HG03439 (cell line): ENCODE data around the gene CETP.
A peak's percentile ranks its signal among the peaks of the same experiment; 100 is the strongest.
"Not testable (repeated sequence)": the region's sequence is repeated elsewhere in the genome, so short reads cannot be mapped to it uniquely, and the experiment has no call there.

ENCODE experiments used
- ATAC-seq: cut with Tn5 transposase; IDR thresholded peaks from one replicate; pipeline ENCODE4 v1.9.1; 2021; ENCODE audit warnings: mild to moderate bottlenecking, moderate library complexity; ENCODE audit not compliant: unreplicated experiment

CETP gene

DNA sequence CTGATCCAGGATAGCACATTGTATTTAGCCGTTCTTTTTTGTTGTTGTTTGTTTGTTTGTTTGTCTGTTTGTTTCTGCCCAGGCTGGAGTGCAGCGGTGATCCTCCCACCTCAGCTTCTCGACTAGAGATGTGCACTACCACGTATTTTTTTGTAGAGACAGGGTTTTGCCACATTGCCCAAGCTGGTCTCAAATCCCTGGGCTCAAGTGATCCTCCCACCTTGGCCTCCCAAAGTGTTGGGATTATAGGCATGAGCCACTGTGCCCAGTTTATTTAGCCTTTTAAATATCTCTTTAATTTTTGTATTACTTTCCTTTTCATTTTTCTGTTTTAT lies 18.4 kb downstream of the CETP start:
- no peak for ATAC-seq

DNA sequence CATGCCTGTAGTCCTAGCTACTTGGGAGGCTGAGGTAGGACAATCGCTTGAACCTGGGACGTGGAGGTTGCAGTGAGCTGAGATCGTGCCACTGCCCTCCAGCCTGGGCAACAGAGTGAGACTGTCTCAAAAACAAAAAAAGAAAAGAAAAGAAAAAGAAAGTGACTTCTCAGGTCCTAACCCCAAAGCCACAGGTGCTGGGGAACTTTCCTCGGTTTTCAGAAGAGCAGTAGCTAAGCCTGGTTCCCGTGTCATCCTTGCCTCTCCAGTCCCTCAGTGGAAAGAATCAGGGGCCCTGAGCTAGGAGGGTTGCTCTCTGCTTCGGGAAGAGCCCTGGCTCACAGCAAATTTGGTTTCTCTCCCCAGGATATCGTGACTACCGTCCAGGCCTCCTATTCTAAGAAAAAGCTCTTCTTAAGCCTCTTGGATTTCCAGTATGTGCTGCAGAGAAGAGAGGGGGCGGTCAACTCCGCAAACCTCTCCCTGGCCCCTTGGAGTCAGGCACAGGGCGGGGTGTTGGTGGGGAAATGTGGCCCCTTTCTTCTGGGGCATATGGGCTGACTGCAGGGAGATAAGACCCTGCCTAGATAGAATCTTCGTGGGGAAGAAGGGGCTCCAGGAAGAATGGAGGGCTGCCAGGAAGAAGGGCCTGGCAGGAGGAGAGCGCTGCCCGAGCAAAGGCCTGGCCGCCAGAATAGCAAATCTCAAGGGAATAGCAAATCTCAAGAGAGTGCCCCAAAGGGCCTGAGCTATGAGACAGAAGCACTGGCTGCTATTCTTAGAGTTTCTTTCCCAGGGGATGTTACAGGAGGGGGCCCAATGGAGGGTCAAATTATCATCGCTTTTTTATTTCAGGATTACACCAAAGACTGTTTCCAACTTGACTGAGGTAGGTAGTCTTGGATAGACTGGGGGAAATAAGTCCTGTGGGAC lies 19.3 kb downstream of the CETP start:
- ATAC-seq = no peak

DNA sequence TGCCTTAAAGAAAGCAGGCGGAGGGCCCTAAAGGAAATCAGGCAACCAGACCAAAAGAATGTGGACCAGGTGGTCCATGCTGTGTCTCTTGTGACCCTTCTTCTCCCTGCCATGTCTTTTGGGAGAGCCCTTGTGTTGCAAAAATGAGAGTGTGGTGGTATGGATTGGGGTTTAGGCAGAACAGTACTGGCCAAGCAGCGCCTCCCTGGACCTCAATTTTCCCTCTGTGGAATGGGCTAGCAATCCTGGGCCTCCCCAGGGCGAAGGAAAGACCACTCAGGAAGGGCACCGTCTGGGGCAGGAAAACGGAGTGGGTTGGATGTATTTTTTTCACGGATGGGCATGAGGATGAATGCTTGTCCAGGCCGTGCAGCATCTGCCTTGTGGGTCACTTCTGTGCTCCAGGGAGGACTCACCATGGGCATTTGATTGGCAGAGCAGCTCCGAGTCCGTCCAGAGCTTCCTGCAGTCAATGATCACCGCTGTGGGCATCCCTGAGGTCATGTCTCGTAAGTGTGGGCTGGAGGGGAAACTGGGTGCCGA lies 20.1 kb downstream of the CETP start:
- ATAC-seq = no peak

DNA sequence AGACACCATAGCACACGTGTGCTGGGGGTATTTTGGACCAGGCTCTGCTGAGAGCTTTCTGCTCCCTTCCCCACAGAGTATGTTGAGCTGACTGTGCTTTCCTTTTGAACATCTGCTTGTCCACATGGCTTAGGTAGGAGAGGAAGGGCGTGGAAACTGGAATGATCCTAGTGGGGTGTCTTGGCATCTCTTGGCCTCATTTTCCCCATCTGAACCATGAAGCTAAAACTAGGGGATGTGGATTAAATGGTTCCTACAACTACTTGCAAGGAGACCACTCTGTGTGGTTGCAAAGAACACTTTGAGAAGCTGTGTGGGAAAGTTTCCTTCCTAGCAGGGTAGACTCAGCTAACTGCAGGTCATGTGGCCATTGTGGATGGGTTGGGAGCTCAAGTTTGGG lies 20.9 kb downstream of the CETP start:
- no peak for ATAC-seq

DNA sequence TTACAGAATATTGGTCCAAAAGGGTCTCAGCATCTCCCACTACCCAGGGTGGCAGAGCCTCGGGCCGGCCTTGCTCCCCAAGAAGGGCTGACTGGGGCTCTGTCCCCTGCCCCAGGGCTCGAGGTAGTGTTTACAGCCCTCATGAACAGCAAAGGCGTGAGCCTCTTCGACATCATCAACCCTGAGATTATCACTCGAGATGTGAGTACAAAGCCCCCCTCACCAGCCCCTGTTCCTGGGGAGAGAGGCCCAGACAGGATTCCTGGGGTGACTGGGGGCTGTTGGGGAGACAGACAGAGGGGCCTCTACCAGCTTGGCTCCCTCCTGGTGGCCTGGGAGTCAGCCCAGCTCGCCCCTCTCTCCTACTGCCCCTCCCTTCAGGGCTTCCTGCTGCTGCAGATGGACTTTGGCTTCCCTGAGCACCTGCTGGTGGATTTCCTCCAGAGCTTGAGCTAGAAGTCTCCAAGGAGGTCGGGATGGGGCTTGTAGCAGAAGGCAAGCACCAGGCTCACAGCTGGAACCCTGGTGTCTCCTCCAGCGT lies 21.5 kb downstream of the CETP start:
- no peak for ATAC-seq

DNA sequence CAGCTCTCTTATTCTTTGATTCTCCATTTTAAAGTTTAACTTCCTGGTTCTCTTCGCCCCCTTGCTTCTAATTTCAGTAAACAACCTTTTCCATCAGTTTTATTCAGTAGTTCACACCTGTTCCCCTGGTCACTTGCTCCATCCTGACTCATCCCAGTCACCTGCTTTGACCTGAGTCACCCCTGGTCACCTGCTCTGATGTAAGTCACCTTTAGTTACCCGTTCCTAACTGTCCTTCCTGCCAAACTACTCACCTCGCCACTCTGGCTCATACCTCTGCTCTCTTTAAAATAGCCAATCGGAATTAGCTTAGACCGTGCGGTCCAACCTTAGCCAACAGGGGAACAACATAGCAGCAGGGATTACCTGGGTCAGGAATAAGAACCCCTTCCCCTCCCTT lies 22.9 kb downstream of the CETP start:
- no peak for ATAC-seq

DNA sequence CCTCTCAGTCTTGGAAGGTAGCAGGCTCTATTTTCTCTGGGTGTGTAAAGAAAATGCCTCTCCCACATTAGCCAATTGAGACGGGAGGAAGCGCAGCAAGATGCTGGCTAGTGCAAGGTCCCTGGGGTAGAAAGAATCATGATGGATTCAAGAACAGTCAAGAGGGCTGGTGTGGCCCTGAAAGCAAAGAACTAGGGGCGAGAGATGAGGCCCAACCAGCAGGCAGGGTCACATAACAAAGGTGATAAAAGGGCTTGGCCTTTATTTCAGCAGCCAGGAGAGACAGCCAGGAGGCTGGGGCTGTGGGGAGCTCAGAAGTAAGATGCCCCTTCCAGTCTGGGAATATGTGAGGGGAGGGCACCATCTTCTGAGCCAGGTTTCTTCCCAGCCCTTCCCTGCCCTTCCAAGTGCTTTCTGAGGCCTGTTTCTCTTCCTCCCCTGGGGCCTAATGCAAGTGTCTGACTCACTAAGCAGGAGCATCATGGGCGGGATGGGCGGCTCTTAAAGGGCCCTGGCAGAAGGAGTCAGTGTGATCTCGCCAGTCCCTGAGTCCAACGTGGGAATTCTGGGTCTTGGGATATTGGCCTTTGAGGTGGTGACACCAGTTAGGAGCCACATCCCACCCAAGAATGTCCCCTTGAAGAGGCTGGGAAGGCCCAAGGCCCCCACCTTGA lies 23.7 kb downstream of the CETP start:
- no peak for ATAC-seq

DNA sequence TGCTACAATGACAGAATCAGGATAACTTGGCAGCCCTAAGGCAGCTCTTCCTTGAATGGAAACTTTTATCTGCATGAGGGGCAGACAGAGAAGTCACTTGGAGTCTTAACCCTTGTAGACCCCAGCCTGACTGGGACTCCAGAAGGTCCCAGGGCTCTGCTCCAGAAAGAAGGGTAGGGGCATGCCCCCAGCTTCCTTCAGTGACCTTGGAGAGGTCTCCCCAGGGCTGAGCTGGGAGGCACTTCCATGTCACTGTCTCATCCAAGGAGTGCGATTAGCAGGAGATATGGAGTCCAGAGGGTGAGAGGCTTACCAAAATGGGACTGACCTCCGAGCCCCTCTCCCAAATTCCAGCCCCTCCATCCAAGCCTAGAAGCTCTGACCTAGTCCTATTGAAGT lies 24.2 kb downstream of the CETP start:
- ATAC-seq = no peak

DNA sequence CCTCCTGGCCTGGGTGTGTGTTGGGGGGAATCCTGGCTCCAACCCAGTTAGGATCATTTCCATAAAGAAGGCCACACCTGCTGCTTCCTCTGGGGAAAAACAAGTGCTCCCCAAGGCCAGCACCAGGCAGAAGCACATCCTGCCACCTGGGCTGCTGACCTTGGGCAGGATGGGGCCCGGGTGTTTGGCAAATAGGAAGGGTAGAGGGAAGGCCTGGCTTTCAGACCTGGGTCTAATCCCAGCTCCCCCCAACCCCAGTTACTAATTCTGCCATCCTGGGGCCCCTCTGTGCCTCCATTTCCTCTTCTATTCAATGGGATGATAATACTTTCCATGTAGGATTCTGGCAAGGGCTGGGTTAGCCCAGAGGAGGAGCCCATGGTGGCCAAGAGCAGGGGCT lies 24.6 kb downstream of the CETP start:
- no peak for ATAC-seq

DNA sequence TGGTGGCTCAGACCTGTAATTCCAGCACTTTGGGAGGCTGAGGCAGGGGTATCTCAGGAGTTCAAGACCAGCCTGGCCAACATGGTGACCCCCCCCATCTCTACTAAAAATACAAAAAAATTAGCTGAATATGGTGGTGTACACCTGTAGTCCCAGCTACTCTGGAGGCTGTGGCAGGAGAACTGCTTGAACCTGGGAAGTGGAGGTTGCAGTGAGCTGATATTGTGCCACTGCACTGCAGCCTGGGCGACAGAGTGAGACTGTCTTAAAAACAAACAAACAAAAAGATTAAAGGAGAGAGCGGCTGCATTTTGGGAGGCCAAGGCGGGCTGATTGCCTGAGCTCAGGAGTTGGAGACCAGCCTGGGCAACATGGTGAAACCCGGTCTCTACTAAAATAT lies 25.2 kb downstream of the CETP start:
- not testable (repeated sequence) for ATAC-seq

DNA sequence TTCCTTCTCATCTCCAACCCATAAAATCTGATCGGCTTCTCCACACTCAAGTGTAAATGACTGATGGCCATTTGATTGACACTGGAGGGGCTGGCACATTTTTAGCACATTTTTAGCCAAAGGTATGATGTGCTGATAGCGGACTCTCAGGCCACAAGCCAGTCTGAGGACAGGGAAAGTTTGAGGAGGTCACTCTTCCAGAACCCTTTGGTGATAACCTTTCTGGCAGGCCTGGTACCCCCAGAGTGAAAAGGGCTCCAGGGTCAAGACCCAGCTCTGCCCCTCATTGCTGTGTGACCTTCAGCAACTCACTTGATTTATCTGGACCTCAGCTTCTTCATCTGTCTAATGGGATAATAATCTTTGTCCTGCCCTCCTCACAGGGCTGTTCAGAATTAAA lies 25.9 kb downstream of the CETP start:
- ATAC-seq = no peak

DNA sequence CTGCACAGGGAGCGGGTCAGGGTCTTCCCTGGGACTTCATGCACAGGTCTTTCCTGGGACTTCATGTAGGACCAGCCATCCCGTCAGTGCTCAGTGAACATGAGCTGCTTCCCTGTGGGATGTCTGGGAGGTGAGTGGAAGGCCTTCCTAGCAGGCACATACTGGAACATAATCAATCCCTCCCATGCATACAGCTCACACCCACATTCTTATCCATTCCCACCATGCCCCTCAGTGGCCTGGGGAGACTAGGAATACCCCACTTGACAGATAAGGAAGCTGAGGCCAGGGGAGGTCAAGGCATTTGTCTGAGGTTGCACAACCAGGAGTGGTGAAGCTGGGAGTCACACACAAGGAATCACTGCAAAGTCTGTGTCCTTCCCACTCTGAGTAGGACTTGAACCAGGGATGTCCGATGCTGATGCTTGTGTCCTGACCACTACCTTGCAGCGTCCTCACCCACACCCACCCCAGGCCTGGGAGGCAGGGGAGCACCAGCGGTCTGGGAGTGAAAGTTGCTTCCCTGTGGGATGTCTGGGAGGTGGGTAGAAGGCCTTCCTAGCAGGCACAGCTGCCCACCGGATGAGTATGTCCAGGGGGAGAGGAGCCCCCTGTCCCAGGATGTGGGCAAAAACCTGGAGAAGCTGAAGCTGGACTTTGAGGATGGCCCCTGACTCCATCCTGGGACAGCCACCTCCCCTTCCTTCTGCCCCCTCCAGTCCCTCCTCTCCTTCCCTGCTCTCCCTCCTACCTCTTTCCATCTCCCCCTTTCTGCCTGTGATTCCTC lies 26.6 kb downstream of the CETP start:
- no peak for ATAC-seq

DNA sequence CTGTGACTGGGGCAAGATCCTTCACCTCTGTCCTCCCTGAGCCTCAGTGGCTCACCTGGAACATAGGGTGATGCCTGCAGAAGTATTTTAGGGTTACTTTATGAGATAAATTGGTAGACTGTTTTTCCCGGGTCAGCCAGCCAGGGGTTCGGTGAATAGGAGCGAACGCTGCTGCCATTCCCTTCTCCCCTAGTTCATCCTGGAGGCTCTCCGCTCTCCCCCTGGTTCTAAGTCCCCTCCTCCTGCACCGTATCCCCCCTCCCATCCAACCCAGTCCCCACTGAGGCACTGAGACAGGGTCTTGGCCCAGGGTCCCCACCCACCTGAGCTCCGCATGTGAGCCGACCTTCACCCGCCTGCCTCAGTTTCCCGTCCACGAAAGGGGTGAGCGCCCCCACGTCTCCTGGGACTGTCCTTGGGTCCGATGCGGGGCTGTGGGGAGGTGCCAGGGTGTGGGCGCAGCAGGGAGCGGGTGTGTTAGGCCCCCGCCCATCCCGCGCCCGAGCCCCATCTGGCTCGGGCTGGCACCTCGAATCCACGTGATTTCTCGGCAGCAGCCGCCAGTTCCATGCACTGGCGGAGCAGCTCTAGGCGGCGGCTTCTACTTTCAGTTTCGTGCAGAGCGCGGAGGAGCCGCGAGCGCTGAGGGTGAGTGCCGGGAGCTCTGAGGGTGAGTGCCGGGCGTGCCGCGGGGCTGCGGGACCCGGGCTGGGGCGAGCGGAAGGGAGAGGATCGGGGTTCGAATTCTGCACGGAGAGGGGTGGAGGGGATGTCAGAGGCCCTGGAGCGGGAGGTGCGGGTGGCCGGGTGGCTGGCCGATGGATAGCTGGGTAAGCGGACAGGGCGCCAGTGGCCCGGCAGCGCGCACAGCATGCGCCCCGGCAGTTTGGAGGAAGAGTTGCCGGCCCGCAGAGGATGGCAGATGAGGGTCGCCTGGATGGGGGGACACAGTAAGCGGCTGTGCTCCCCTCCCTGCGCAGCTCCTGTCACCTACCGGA lies 27.5 kb downstream of the CETP start, which contains the start of gene NLRC5:
Gene NLRC5, plus strand, starts transcription at position 610 of the 998 bp plus-strand sequence. CDS start 31,156 bp downstream, outside the sequence.
- peak; percentile 72 for ATAC-seq

DNA sequence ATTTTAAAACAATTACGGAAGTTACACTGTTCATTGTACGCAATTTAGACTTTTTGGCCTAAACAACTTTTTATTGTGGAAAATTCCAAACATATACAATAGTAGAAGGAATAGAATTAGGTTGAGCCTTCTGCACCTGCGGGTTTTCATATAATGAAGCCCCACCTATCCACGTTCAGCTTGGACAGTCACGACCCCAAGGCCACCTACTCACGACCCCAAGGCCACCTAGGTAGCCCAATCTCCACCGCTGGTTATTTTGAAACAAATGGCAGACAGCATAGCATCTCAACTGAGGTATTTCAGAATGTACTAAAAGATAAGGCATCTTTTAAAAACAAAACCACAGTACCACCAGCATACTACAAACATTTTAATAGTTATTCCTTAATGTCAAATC lies 28.2 kb downstream of the CETP start:
- ATAC-seq = no peak

DNA sequence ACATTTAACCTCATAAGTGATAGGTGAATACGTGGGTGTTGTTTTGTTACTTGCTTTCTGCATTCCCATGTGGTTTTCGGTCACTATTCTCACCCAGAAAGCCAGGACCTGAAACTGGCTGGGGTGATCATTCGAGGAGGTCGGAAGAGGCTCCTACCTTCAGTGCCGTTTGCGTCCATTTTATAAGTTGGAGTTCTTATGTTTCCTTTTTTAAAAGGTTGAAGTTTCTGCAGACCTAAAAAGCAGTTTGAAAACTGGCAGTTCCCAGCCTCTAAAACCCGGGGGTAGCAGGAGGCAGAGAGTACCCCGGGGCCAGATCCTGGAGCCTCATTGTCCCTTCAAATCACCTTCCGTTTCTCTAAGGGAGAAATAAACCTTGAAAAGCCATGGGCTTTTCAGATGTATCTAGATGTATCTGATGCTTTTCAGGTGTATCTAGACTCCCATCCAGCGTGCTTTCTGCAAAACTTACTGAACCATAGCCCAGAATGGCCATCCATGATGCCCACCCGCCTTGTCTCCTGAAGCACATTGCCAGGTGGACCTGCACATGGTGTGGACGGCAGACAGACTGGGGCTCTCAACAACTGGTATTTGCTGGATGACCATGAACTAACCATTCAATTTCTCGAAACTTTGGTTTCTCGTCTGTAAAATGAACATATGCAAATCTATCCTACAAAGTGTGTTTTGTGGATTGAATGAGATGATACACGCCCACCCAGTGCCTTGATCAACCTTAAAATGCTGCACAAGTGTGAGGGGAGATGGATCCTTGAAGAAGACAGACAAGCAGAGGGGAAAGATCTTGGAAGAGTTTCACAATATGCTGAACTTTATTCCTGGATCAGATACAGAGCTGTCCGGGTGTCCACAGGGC lies 28.9 kb downstream of the CETP start:
- ATAC-seq = no peak

DNA sequence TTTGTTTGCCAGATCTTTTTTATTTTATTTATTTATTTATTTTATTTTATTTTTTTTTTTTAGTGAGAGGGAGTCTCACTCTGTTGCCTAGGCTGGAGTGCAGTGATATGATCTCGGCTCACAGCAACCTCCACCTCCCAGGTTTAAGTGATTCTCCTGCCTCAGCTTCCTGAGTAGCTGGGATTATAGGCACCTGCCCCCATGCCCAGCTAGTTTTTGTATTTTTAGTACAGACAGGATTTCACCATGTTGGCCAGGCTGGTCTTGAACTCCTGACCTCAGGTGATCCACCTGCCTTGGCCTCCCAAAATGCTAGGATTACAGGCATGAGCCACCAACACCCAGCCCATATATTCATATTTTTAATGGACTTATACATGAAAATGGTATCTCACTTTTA lies 30.7 kb downstream of the CETP start:
- not testable (repeated sequence) for ATAC-seq

DNA sequence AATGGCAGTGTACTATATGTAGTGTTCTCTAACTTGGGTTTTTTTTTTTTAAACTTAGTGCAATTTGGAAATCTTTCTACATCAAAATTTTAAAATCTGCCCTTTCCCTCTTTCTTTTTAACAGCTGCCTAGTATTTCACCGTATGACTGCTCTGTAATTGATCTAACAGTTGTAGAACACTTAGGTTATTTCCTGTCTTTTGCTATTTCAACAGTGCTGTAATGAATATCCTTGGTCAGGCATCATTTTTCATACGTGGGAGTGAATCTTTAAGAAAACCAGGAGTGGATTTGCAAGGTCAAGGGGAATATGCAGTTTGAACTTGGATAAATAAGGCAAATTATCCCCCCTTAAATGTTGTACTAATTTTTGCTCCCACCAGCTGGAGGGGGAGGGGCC lies 31.5 kb downstream of the CETP start:
- no peak for ATAC-seq

DNA sequence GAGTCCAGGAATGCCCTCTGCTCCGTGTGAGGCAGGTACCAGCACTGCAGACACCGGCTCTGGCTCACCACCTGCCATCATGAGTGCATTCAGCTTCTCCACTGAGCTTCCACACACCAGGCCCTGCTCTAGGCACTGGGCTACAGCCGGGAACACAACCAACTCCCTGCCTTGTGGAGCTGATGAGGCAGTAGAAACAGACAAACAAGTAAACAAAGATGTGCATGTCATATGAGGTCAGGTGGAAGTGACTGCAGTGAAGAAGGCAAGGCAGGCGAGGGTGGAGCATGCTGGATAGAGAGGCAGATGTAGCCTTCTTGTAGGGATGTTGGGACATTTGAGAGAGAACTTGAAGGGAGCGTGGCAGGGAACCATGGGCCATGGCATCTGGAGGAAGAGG lies 32.6 kb downstream of the CETP start:
- ATAC-seq = no peak
